Adrenal gland (tissue), 5 donors: ENCODE results near the gene CFAP92.

Experiments used
- POLR2A ChIP-seq, 2 donors: fragments of 450-650 bp; IDR thresholded peaks; one replicate each; pipeline ENCODE4 v1.6.1; 2017; ENCODE audit warnings: antibody characterized with exemption in 2 of 2, mild to moderate bottlenecking in 2 of 2, moderate library complexity in 1 of 2
- TF ChIP-seq, protein P1 (sequence below), 6 experiments: fragments of 450-650 bp in 4 of 6; fragments of 200-600 bp in 2 of 6; sonication (generic) in 1 of 6; IDR thresholded peaks; 1 replicate in 5 of 6; 2 replicates in 1 of 6; pipeline versions ENCODE4 v1.5.1 to v1.8.0; 2016 to 2021; ENCODE audit warnings: antibody characterized with exemption in 6 of 6, mild to moderate bottlenecking in 2 of 6, moderate library complexity in 1 of 6
- donor health status: DM: no; HTN: no; CAD: no.

DNA sequence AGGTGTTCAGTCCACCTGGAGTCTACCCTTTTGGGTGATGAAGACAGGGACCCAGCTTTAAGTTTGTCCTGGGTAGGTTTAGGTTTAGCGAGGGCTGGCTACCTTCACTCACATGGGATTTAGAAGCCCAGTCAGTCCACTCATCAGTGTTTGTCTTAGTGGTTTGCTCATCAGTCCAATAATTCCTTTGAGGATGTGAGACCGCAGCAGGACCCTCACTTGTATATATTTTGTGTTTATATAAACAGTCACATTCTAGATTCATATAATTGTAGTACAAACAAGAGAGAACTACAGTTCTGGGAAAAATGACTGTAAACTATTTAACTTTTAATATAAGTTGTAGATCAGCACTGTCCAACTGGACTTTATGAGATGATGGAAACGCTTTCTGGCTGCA, 25.4 kb upstream of the CFAP92 start:
- no peak for TF ChIP-seq POLR2A (IDR thresholded peaks at IDR 0.05)
- TF ChIP-seq, protein P1, sequence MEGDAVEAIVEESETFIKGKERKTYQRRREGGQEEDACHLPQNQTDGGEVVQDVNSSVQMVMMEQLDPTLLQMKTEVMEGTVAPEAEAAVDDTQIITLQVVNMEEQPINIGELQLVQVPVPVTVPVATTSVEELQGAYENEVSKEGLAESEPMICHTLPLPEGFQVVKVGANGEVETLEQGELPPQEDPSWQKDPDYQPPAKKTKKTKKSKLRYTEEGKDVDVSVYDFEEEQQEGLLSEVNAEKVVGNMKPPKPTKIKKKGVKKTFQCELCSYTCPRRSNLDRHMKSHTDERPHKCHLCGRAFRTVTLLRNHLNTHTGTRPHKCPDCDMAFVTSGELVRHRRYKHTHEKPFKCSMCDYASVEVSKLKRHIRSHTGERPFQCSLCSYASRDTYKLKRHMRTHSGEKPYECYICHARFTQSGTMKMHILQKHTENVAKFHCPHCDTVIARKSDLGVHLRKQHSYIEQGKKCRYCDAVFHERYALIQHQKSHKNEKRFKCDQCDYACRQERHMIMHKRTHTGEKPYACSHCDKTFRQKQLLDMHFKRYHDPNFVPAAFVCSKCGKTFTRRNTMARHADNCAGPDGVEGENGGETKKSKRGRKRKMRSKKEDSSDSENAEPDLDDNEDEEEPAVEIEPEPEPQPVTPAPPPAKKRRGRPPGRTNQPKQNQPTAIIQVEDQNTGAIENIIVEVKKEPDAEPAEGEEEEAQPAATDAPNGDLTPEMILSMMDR (IDR thresholded peaks at IDR 0.05), result no peak
